HepG2 (cell line): ENCODE results near the gene SLIT3. TPM values are rescaled to one million over a fixed set of nuclear protein-coding genes. Genes with fewer than 3 reads are reported as not detected.

ENCODE experiments used
- ATAC-seq: fragments of 200-7000 bp; cut with Tn5 transposase; 3 replicates; pipeline ENCODE4 v1.9.1; 2020; ENCODE audit warnings: mild to moderate bottlenecking, moderate library complexity
- BruUV-seq: library from RNA; stranded (reverse); fragments of 400-500 nt; replicated peaks from 2 replicates; lab custom pipeline; 2021; lab: Mats Ljungman, UMichigan
- CTCF ChIA-PET: fragments of 300-600 bp; formaldehyde crosslinking; extraction: SDS; loops from one replicate; lab custom pipeline; 2021; ENCODE audit warnings: low total read pairs, inconsistent platforms, low intra/inter-chr PET ratio; lab: Yijun Ruan, JAX
- POLR2A ChIA-PET: fragments of 350-600 bp; sonication (Branson Sonifier 250); formaldehyde crosslinking; loops from one replicate; lab custom pipeline; 2020; ENCODE audit warnings: antibody characterized with exemption, inconsistent platforms; lab: Yijun Ruan, JAX
- DNase-seq: peaks from one replicate; pipeline ENCODE4 v3.0.0-alpha.2; 2015; ENCODE audit warnings: low spot score
- FAIRE-seq: peaks from 3 replicates; lab custom pipeline; 2011; peaks lifted over from hg19 to GRCh38; lab: Jason Lieb, UNC
- H2AFZ ChIP-seq: one replicate; pipeline ENCODE4 v1.6.1; 2011; ENCODE audit warnings: low read length, inconsistent platforms
- H3K27ac ChIP-seq: fragments of 300-600 bp; 3 replicates; pipeline ENCODE4 v1.8.0; 2011; ENCODE audit warnings: mixed run types, mild to moderate bottlenecking, mixed read lengths, low read length, inconsistent platforms; ENCODE audit not compliant: insufficient read depth; ENCODE audit errors: extremely low read length
- H3K27me3 ChIP-seq, 2 experiments: fragments of 200-600 bp in 1 of 2; 2 replicates in 1 of 2; 3 replicates in 1 of 2; pipeline versions ENCODE4 v1.6.0 to v1.8.0; 2011; ENCODE audit warnings: low read length in 2 of 2, mild to moderate bottlenecking in 2 of 2, moderate library complexity in 2 of 2, inconsistent platforms in 1 of 2; ENCODE audit not compliant: insufficient read depth in 2 of 2, control insufficient read depth in 1 of 2
- H3K36me3 ChIP-seq, 2 experiments: fragments of 200-600 bp in 1 of 2; replicated peaks in 1 of 2; 2 replicates in 1 of 2; 3 replicates in 1 of 2; pipeline versions ENCODE4 v1.5.1 to v1.8.0; 2011; ENCODE audit warnings: low read length in 2 of 2, inconsistent platforms in 1 of 2; ENCODE audit not compliant: insufficient read depth in 2 of 2, control insufficient read depth in 1 of 2
- H3K4me1 ChIP-seq: 2 replicates; pipeline ENCODE4 v1.5.1; 2012; ENCODE audit warnings: low read length, inconsistent platforms; ENCODE audit not compliant: insufficient read depth
- H3K4me2 ChIP-seq: 2 replicates; pipeline ENCODE4 v1.6.0; 2011; ENCODE audit warnings: low read depth, low read length, inconsistent platforms
- H3K4me3 ChIP-seq, 3 experiments: fragments of 200-600 bp in 1 of 3; sonication (generic), shearing (Covaris generic) in 1 of 3; replicated peaks in 1 of 3; 2 replicates each; pipeline ENCODE4 v1.5.1; 2011 to 2016; ENCODE audit warnings: low read length in 3 of 3, inconsistent platforms in 2 of 3, low read depth in 2 of 3, mild to moderate bottlenecking in 2 of 3, control low read depth in 1 of 3, mixed read lengths in 1 of 3; ENCODE audit not compliant: insufficient read depth in 1 of 3
- H3K79me2 ChIP-seq: one replicate; pipeline ENCODE4 v1.6.1; 2011; ENCODE audit warnings: low read length, inconsistent platforms; ENCODE audit not compliant: insufficient read depth
- H3K9ac ChIP-seq: 2 replicates; pipeline ENCODE4 v1.6.0; 2011; ENCODE audit warnings: mild to moderate bottlenecking, low read depth, low read length, inconsistent platforms; ENCODE audit not compliant: insufficient read depth
- H3K9me3 ChIP-seq: 2 replicates; pipeline ENCODE4 v1.5.1; 2012; ENCODE audit warnings: mild to moderate bottlenecking, low read length
- H4K20me1 ChIP-seq: 2 replicates; pipeline ENCODE4 v1.6.0; 2011; ENCODE audit warnings: inconsistent platforms, mild to moderate bottlenecking, low read length, moderate library complexity; ENCODE audit not compliant: insufficient read depth
- KDM6A ChIP-seq: IDR thresholded peaks from 2 replicates; pipeline ENCODE4 v1.6.1; 2016; ENCODE audit warnings: low read depth
- MAF1 ChIP-seq: sonication (generic); formaldehyde crosslinking; IDR thresholded peaks from 2 replicates; pipeline ENCODE4 v1.5.0; 2020; ENCODE audit warnings: missing genetic modification reagents, borderline replicate concordance
- MIER2 ChIP-seq: IDR thresholded peaks from 2 replicates; pipeline ENCODE4 v1.6.1; 2016; ENCODE audit warnings: missing biosample characterization, missing genetic modification reagents
- NR2C2 ChIP-seq: sonication (generic); formaldehyde crosslinking; IDR thresholded peaks from 2 replicates; pipeline ENCODE4 v1.4.0; 2020; ENCODE audit warnings: missing genetic modification reagents, mild to moderate bottlenecking, moderate library complexity, borderline replicate concordance
- RBFOX2 ChIP-seq: fragments of 200-400 bp; formaldehyde crosslinking; IDR thresholded peaks from 2 replicates; pipeline ENCODE4 v1.6.1; 2017; ENCODE audit warnings: low read depth, mild to moderate bottlenecking, low read length
- ZNF207 ChIP-seq: fragments of 450-650 bp; IDR thresholded peaks from 2 replicates; pipeline ENCODE4 v1.6.1; 2016; ENCODE audit warnings: antibody characterized with exemption, borderline replicate concordance
- ZNF331 ChIP-seq: sonication (generic); formaldehyde crosslinking; IDR thresholded peaks from 2 replicates; pipeline ENCODE4 v1.4.0; 2020; ENCODE audit warnings: missing genetic modification reagents
- ZNF382 ChIP-seq: sonication (generic); formaldehyde crosslinking; IDR thresholded peaks from 2 replicates; pipeline ENCODE4 v1.5.0; 2020; ENCODE audit warnings: missing genetic modification reagents, mild to moderate bottlenecking, borderline replicate concordance
- WGBS: methylation state at CpG from one replicate; pipeline ENCODE4 v1.1.6; 2017; ENCODE audit warnings: low lambda C conversion rate; 5-methylcytosine and 5-hydroxymethylcytosine counted together
- in situ Hi-C: cut with HindIII; loops from 2 replicates; pipeline ENCODE4 v1.10.0; 2017; ENCODE audit warnings: low pct_unique_long_range_greater_than_20kb; ENCODE audit not compliant: extremely low pct_ligation_motif_present
- intact Hi-C: fragments of 100-400 bp; cut with micrococcal nuclease; formaldehyde crosslinking; loops from one replicate; pipeline ENCODE4 v1.10.0; 2022; ENCODE audit not compliant: unreplicated experiment
- polyA plus RNA-seq, 8 experiments: library from polyadenylated mRNA; depleted of rRNA in 3 of 8; stranded (reverse) in 7 of 8; unstranded in 1 of 8; fragments of >200 nt; fragmentation: Illumina TruSeq in 4 of 8; extraction: Trizol in 4 of 8; gene quantifications; 2 replicates each; pipeline versions ENCODE4 v1.2.1 to v1.2.3, GENCODE V29; 2011 to 2016; ENCODE audit warnings: low read depth in 4 of 8, missing spikeins in 1 of 8, mixed read lengths in 1 of 8; ENCODE audit not compliant: insufficient read depth in 1 of 8
- total RNA-seq, 5 experiments: library from RNA; depleted of rRNA; stranded (reverse); fragments of >200 nt; fragmentation: Illumina TruSeq; extraction: Trizol; gene quantifications; 2 replicates each; pipeline ENCODE4 v1.2.3, GENCODE V29; 2016; ENCODE audit warnings: low read depth in 1 of 5
- TF ChIP-seq, protein P1 (sequence below), 2 experiments: sonication (generic) in 1 of 2; formaldehyde crosslinking in 1 of 2; IDR thresholded peaks; 2 replicates each; pipeline versions ENCODE4 v1.5.1 to v1.6.1; 2011 to 2020; ENCODE audit warnings: borderline replicate concordance in 1 of 2, low read depth in 1 of 2, low read length in 1 of 2, mild to moderate bottlenecking in 1 of 2, missing genetic modification reagents in 1 of 2, moderate library complexity in 1 of 2
- TF ChIP-seq, protein P2 (sequence below): sonication (generic); formaldehyde crosslinking; IDR thresholded peaks from 2 replicates; pipeline ENCODE4 v1.8.1; 2023; ENCODE audit warnings: mild to moderate bottlenecking, moderate library complexity, missing genetic modification reagents

Gene SLIT3
- total and polyA plus RNA-seq, 2 of the 13 experiments (the other 11 are each of a cell fraction or from before 2014, with no cell fraction given): not detected

DNA sequence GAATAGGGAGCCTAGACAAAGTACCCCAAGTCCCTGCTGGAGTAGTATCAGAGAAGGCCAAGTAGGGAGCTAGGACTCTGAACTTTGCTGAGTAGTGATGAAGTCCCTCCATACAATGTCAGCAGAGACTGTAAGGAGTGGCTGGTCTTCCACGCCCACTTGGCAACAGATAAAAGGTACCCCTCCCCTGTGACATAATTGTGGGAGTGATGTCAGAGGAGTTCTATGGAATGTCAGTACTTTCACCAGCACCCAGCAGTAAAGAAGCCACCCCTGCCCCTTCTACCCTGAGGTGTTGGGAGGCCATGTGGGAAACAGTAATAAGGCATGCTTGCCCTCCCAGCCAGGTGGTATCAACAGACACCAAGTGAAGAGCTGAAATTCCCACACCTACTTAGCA is 143.9 kb downstream of the SLIT3 start:
- CTCF ChIA-PET: no interaction called here
- no peak overlapping the region for H3K27ac ChIP-seq

More for the DNA sequence above, 143.9 kb downstream of the SLIT3 start:
- H3K9me3 ChIP-seq: no peaks in the 10 kb centered on the region
- no peak overlapping the region for H3K4me2 ChIP-seq
- H2AFZ ChIP-seq: no peak overlapping the region
- 0% methylated on average over 1 of the region's 1 CpG for WGBS
- ATAC-seq (no peak), DNase-seq (no peak), FAIRE-seq (no peak)
- H3K27me3 ChIP-seq: no peaks in the 10 kb centered on the region
- H3K79me2 ChIP-seq: no peaks in the 10 kb centered on the region
- intact Hi-C loops (no loop called here), in situ Hi-C loops (no loop called here)
- H3K36me3 ChIP-seq: no peaks in the 10 kb centered on the region
- H4K20me1 ChIP-seq: no peaks in the 10 kb centered on the region
- POLR2A ChIA-PET: no interaction called here
- TF ChIP-seq NR2C2 (CRISPR knock-in tag) (no peak), MAF1 (no peak), ZNF207 (no peak), MIER2 (CRISPR knock-in tag) (no peak), ZNF382 (no peak), RBFOX2 (no peak), ZNF331 (CRISPR knock-in tag) (no peak), KDM6A (no peak)
- TF ChIP-seq, protein P1, sequence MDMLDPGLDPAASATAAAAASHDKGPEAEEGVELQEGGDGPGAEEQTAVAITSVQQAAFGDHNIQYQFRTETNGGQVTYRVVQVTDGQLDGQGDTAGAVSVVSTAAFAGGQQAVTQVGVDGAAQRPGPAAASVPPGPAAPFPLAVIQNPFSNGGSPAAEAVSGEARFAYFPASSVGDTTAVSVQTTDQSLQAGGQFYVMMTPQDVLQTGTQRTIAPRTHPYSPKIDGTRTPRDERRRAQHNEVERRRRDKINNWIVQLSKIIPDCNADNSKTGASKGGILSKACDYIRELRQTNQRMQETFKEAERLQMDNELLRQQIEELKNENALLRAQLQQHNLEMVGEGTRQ (IDR thresholded peaks at IDR 0.05; ENCODE audit: low read depth, low read length): no peak
- TF ChIP-seq, protein P1 (CRISPR knock-in tag; IDR thresholded peaks at IDR 0.05; ENCODE audit: borderline replicate concordance): no peak
- TF ChIP-seq, protein P2, sequence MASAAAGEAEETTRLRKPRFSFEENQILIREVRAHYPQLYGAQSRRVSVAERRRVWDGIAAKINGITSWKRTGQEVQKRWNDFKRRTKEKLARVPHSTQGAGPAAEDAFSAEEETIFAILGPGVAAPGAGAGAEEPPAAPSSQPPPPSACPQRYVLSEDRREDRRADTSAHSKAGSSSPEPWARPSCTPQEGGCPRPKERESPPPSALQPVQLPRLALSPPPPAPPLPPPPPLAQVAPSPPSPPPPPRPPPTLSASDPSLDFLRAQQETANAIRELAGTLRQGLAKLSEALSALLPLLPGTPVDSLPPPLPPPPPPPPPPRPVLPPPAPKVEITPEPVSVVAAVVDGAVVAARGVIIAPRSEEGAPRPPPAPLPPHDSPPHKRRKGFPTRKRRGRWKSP (CRISPR knock-in tag): no peak
- no peak overlapping the region for H3K4me3 ChIP-seq
- no TSS peak for BruUV-seq
- no peak overlapping the region for H3K9ac ChIP-seq
- H3K4me1 ChIP-seq: no peaks in the 10 kb centered on the region
